Measurements from ENCODE around the gene MTIF2.
A peak's percentile ranks its signal among the peaks of the same experiment; 100 is the strongest.
"Not testable (repeated sequence)": the region's sequence is repeated elsewhere in the genome, so short reads cannot be mapped to it uniquely, and the experiment has no call there.

Gene MTIF2

DNA sequence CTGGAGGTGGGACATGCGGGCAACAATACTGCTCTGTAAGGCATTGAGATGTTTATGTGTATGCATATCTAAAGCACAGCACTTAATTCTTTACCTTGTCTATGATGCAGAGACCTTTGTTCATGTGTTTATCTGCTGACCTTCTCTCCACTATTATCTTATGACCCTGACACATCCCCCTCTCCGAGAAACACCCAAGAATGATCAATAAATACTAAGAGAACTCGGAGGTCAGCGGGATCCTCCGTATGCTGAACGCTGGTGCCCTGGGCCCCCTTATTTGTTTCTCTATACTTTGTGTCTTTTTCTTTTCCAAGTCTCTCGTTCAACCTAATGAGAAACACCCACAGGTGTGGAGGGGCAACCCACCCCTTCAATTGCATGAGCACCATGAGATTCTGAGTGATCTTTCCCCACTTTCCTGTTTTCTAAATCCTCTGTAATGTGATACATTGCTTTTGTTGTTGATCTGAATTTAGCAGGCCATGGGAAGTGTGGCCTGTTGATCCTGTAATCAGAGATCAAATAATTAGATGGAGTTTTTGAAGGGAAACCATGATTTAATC is 10.9 kb upstream of the MTIF2 start:
- Histone ChIP-seq H3K9ac (ENCODE audit: low read depth, low read length) (peak overlapping the region; percentile 85), H3K4me1 (ENCODE audit: insufficient read depth, low read length) (peaks cover 29% of the 10 kb centered on the region), H3K4me3 (ENCODE audit: low read length) (peak overlapping the region; percentile 46), H3K27ac (ENCODE audit: low read depth, low read length) (peak overlapping the region; percentile 100)
- WGBS: 6% methylated on average over 6 of the region's 7 CpGs
- H3K27me3 ChIP-seq (ENCODE audit: insufficient read depth, low read length); H3K36me3 ChIP-seq (ENCODE audit: insufficient read depth, low read length); H3K9me3 ChIP-seq (ENCODE audit: insufficient read depth, low read depth, low read length): not testable (repeated sequence)

DNA sequence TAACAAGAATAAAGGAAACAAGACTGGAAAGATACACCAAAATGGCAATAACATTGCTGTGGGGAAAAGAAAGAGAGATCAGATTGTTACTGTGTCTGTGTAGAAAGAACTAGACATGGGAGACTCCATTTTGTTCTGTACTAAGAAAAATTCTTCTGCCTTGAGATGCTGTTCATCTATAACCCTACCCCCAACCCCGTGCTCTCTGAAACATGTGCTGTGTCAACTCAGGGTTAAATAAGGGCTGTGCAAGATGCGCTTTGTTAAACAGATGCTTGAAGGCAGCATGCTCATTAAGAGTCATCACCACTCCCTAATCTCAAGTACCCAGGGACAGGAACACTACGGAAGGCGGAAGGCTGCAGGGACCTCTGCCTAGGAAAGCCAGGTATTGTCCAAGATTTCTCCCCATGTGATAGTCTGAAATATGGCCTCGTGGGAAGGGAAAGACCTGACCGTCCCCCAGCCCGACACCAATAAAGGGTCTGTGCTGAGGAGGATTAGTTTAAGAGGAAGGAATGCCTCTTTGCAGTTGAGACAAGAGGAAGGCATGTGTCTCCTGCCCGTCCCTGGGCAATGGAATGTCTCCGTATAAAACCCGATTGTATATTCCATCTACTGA is 10.3 kb upstream of the MTIF2 start:
- WGBS: 13% methylated on average over 10 of the region's 10 CpGs
- H3K27me3 ChIP-seq (ENCODE audit: insufficient read depth, low read length); H3K36me3 ChIP-seq (ENCODE audit: insufficient read depth, low read length); H3K9me3 ChIP-seq (ENCODE audit: insufficient read depth, low read depth, low read length): not testable (repeated sequence)
- Histone ChIP-seq H3K4me1 (ENCODE audit: insufficient read depth, low read length) (peaks cover 29% of the 10 kb centered on the region), H3K4me3 (ENCODE audit: low read length) (peak overlapping the region; percentile 34), H3K27ac (ENCODE audit: low read depth, low read length) (peak overlapping the region; percentile 94), H3K9ac (ENCODE audit: low read depth, low read length) (peak overlapping the region; percentile 67)

DNA sequence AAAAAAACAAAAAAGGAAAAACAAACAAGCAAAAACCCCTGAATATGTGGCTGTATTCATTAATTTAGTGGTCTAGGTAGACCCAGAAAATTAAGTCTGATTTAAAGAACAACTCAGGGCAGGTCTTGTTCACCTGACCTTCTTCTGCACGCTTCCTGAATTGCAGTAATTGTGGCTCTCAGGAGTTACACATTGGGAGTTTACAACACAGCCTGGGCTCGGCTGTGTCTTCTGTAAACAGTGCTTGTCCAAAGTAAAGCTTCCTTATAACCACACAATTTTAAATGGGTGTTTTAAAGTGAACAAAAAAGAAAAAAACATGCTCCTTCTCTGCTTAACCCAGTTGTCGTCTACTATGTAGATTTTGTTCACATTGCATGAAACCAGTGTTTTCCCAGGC is 8.3 kb upstream of the MTIF2 start:
- H3K9ac ChIP-seq (ENCODE audit: low read depth, low read length): no peak overlapping the region

DNA sequence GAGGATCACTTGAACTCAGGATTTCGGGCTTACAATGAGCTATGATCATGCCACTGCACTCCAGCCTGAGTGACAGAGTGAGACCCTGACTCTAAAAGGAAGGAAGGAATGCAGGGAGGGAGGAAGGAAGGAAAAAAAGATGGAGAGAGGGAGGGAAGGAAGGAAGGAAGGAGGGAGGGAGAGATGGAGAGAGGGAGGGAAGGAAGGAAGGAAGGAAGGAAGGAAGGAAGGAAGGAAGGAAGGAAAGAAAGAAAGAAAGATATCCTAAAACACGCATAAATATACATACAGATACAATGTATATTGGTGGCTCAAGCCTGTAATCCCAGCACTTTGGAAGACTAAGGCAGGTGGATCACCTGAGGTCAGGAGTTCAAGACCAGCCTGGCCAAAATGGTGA is 5.3 kb upstream of the MTIF2 start:
- WGBS: 87% methylated on average over 1 of the region's 2 CpGs
- H3K27ac ChIP-seq (ENCODE audit: low read depth, low read length); H3K4me3 ChIP-seq (ENCODE audit: low read length); H3K9ac ChIP-seq (ENCODE audit: low read depth, low read length); H3K36me3 ChIP-seq (ENCODE audit: insufficient read depth, low read length); H3K9me3 ChIP-seq (ENCODE audit: insufficient read depth, low read depth, low read length); H3K27me3 ChIP-seq (ENCODE audit: insufficient read depth, low read length): not testable (repeated sequence)
- peaks cover 19% of the 10 kb centered on the region for H3K4me1 ChIP-seq (ENCODE audit: insufficient read depth, low read length)

More for the DNA sequence above, 8.3 kb upstream of the MTIF2 start:
- peaks cover 29% of the 10 kb centered on the region for H3K4me1 ChIP-seq (ENCODE audit: insufficient read depth, low read length)
- no peaks in the 10 kb centered on the region for H3K27me3 ChIP-seq (ENCODE audit: insufficient read depth, low read length)
- no peaks in the 10 kb centered on the region for H3K36me3 ChIP-seq (ENCODE audit: insufficient read depth, low read length)
- H3K4me3 ChIP-seq (ENCODE audit: low read length): no peak overlapping the region
- H3K27ac ChIP-seq (ENCODE audit: low read depth, low read length): peak overlapping the region; percentile 48; the same call in 1 of the 2 replicates
- H3K9me3 ChIP-seq (ENCODE audit: insufficient read depth, low read depth, low read length): no peaks in the 10 kb centered on the region
- WGBS: 96% methylated on average over 3 of the region's 3 CpGs

DNA sequence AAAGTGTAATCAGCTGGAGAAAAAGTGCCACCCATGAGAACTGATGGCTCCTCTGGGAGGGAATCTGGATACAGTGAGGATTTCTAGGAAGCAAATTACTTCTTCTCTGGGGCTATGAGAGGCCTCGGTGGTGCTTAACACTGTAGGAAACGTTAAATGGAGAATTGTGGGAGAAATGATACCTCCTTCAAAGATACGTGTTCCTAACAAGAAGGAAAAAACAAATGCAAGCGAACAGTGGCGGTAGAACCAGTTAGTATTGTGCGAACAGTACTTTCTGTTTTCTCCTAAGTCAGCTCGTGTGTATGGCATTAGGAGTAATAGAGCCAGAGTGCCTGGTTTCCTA is 587 bp upstream of the MTIF2 start:
- H3K4me3 ChIP-seq (ENCODE audit: low read length): peak overlapping the region; percentile 96
- WGBS: 72% methylated on average over 7 of the region's 7 CpGs

DNA sequence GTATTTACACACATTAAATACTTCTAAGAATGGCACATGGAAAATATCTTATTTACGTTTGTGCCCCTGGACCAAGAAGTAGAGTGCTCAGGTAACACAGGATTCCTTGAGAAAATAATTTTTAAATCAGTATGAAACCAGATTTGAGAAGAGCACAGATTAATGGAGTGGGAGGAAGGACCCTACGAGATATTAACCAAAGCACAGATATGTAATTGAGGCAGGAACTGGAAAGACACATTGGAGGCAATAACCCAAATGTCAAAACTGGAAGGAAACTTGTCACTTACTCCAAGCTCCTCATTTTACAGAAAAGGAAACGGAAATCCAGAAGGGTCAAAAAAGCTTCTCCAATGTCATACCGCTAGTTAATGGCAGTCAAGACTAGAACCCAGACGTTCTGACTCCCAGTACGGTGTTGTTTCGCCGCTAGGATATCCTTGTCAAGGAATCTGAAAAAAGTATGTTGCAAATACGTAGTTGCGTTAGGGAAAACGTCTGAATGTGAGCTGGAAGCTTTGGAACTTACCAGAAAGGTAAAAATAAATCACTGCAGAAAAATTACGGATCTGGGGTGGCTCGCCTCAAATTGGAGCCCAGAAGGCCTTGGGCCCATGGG is 634 bp downstream of the MTIF2 start:
- Histone ChIP-seq H3K27ac (ENCODE audit: low read depth, low read length) (peak overlapping the region; percentile 82), H3K4me1 (ENCODE audit: insufficient read depth, low read length) (peaks cover 4% of the 10 kb centered on the region; the same call in 1 of the 2 replicates)
- 22% methylated on average over 13 of the region's 13 CpGs for WGBS

More for the DNA sequence above, 587 bp upstream of the MTIF2 start:
- H3K9me3 ChIP-seq (ENCODE audit: insufficient read depth, low read depth, low read length): no peaks in the 10 kb centered on the region
- no peaks in the 10 kb centered on the region for H3K27me3 ChIP-seq (ENCODE audit: insufficient read depth, low read length)
- H3K4me1 ChIP-seq (ENCODE audit: insufficient read depth, low read length): peaks cover 4% of the 10 kb centered on the region; the same call in 1 of the 2 replicates
- H3K36me3 ChIP-seq (ENCODE audit: insufficient read depth, low read length): peaks cover 25% of the 10 kb centered on the region
- H3K9ac ChIP-seq (ENCODE audit: low read depth, low read length): peak overlapping the region; percentile 94; the same call in 1 of the 2 replicates
- peak overlapping the region; percentile 60 for H3K27ac ChIP-seq (ENCODE audit: low read depth, low read length)

DNA sequence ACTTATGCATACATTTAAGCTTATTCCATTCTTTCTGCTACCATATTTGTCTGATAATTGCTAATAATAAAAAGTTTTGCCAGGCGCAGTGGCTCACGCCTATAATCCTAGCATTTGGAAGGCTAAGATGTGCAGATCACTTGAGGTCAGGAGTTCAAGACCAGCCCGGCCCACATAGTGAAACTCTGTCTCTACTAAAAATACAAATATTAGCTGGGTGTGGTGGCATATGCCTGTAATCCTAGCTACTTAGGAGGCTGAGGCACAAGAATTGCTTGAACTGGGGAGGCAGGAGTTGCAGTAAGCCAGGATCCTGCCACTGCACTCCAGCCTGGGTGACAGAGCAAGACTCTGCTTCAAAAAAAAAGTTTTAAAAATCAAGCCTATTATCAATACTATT is 9.4 kb downstream of the MTIF2 start:
- not testable (repeated sequence) for H3K27me3 ChIP-seq (ENCODE audit: insufficient read depth, low read length); H3K9me3 ChIP-seq (ENCODE audit: insufficient read depth, low read depth, low read length); H3K9ac ChIP-seq (ENCODE audit: low read depth, low read length); H3K4me1 ChIP-seq (ENCODE audit: insufficient read depth, low read length); H3K4me3 ChIP-seq (ENCODE audit: low read length); H3K27ac ChIP-seq (ENCODE audit: low read depth, low read length)
- 97% methylated on average over 3 of the region's 3 CpGs for WGBS
- peaks cover 81% of the 10 kb centered on the region for H3K36me3 ChIP-seq (ENCODE audit: insufficient read depth, low read length)

More for the DNA sequence above, 634 bp downstream of the MTIF2 start:
- Histone ChIP-seq H3K9me3 (ENCODE audit: insufficient read depth, low read depth, low read length) (no peaks in the 10 kb centered on the region), H3K4me3 (ENCODE audit: low read length) (peak overlapping the region; percentile 96), H3K36me3 (ENCODE audit: insufficient read depth, low read length) (peaks cover 38% of the 10 kb centered on the region), H3K27me3 (ENCODE audit: insufficient read depth, low read length) (no peaks in the 10 kb centered on the region), H3K9ac (ENCODE audit: low read depth, low read length) (peak overlapping the region; percentile 94)

DNA sequence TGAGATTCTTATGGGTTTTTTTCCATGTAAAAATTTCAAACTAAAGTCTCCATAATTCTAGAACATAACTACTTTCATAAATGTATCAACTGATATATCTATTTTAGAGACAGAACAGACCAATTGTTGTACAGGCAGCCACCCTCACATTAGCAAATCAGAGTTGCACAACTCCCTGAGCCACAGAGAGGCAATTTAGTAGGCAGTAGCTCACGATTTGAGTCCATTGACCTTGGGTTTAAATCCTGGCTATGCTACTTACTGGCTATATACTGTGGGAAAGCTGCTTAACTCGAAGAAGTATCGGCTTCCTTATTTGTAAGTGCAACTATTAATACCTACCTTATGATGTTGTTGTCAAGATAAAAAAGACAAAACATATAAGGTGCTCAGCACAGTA is 16.2 kb downstream of the MTIF2 start:
- 96% methylated on average over 1 of the region's 3 CpGs for WGBS
- peaks cover 84% of the 10 kb centered on the region for H3K36me3 ChIP-seq (ENCODE audit: insufficient read depth, low read length)
- H3K4me1 ChIP-seq (ENCODE audit: insufficient read depth, low read length): no peaks in the 10 kb centered on the region
- no peak overlapping the region for H3K4me3 ChIP-seq (ENCODE audit: low read length)
- no peak overlapping the region for H3K9ac ChIP-seq (ENCODE audit: low read depth, low read length)
- no peaks in the 10 kb centered on the region for H3K9me3 ChIP-seq (ENCODE audit: insufficient read depth, low read depth, low read length)
- no peaks in the 10 kb centered on the region for H3K27me3 ChIP-seq (ENCODE audit: insufficient read depth, low read length)
- H3K27ac ChIP-seq (ENCODE audit: low read depth, low read length): no peak overlapping the region

DNA sequence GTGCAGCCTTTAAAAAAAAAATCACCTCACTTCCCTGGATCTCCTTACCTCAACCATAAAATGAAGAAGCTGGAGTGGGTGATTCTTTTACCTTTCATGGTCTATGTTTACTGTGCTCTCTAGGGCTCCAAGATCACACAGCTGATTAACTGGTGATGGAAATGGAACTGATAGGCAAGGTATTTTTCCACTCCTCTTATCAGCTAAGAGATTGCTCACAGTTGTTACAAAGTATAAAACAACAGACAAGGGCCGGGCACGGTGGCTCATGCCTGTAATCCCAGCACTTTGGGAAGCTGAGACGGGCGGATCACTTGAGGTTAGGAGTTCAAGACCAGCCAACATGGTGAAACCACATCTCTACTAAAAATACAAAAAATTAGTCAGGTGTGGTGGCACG is 22.0 kb downstream of the MTIF2 start:
- no peaks in the 10 kb centered on the region for H3K4me1 ChIP-seq (ENCODE audit: insufficient read depth, low read length)
- H3K27me3 ChIP-seq (ENCODE audit: insufficient read depth, low read length): no peaks in the 10 kb centered on the region
- H3K9me3 ChIP-seq (ENCODE audit: insufficient read depth, low read depth, low read length): no peaks in the 10 kb centered on the region
- peaks cover 91% of the 10 kb centered on the region for H3K36me3 ChIP-seq (ENCODE audit: insufficient read depth, low read length)
- no peak overlapping the region for H3K9ac ChIP-seq (ENCODE audit: low read depth, low read length)
- 87% methylated on average over 5 of the region's 5 CpGs for WGBS
- no peak overlapping the region for H3K4me3 ChIP-seq (ENCODE audit: low read length)
- no peak overlapping the region for H3K27ac ChIP-seq (ENCODE audit: low read depth, low read length)

DNA sequence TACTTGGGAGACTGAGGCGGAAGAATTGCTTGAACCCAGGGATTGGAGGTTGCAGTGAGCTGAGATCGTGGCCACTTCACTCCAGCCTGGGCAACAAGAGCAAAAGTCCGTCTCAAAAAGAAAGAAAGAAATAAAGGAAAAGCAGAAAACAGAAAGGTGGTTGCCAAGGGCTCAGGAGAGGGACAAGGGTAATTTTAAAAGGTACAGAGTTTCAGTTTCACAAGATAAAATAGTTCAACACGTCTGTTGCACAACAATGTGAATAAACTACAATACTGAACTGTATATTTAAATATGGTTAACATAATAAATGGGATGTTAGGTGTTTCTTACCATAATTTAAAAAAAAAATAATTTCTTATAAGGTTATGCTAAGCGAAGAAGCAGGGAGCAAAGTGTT is 23.6 kb downstream of the MTIF2 start:
- H3K9ac ChIP-seq (ENCODE audit: low read depth, low read length): no peak overlapping the region

DNA sequence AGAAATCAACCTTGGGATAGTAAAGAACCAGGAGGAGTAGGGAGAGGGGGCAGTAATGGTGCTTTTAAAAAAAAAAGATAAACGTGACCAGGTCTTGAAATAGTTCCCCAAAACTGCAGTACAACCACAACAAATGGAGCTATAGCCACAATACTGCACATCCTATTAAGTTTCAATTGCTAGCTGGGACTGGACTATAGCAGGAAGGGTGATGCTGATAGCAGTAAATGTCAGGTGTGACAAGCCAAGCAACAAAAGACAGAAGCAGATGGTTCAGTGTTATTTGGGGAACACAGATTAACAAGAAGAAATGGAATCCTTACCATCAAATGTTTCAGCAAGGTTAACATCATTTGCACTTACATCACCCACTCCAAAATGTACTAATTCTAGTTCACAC is 26.4 kb downstream of the MTIF2 start:
- no peaks in the 10 kb centered on the region for H3K4me1 ChIP-seq (ENCODE audit: insufficient read depth, low read length)
- no peaks in the 10 kb centered on the region for H3K9me3 ChIP-seq (ENCODE audit: insufficient read depth, low read depth, low read length)
- H3K4me3 ChIP-seq (ENCODE audit: low read length): no peak overlapping the region
- H3K36me3 ChIP-seq (ENCODE audit: insufficient read depth, low read length): peaks cover 88% of the 10 kb centered on the region
- H3K27ac ChIP-seq (ENCODE audit: low read depth, low read length): no peak overlapping the region
- 82% methylated on average over 1 of the region's 1 CpG for WGBS
- H3K9ac ChIP-seq (ENCODE audit: low read depth, low read length): no peak overlapping the region
- no peaks in the 10 kb centered on the region for H3K27me3 ChIP-seq (ENCODE audit: insufficient read depth, low read length)

More for the DNA sequence above, 23.6 kb downstream of the MTIF2 start:
- Histone ChIP-seq H3K4me3 (ENCODE audit: low read length) (no peak overlapping the region), H3K27me3 (ENCODE audit: insufficient read depth, low read length) (no peaks in the 10 kb centered on the region), H3K9me3 (ENCODE audit: insufficient read depth, low read depth, low read length) (no peaks in the 10 kb centered on the region), H3K27ac (ENCODE audit: low read depth, low read length) (no peak overlapping the region), H3K36me3 (ENCODE audit: insufficient read depth, low read length) (peaks cover 91% of the 10 kb centered on the region), H3K4me1 (ENCODE audit: insufficient read depth, low read length) (no peaks in the 10 kb centered on the region)
- 92% methylated on average over 3 of the region's 5 CpGs for WGBS
